22Rv1 (cell line): ENCODE results near the gene ANO2.

Experiments used
- H3K27ac ChIP-seq: fragments of 450-650 bp; 2 replicates; pipeline ENCODE4 v1.5.1; 2017
- CTCF ChIP-seq: fragments of 450-650 bp; IDR thresholded peaks from 2 replicates; pipeline ENCODE4 v1.5.1; 2017; ENCODE audit warnings: mild to moderate bottlenecking
- ZFX ChIP-seq: fragments of 450-650 bp; IDR thresholded peaks from 2 replicates; pipeline ENCODE4 v1.6.1; 2017; ENCODE audit warnings: antibody characterized with exemption, borderline replicate concordance

ANO2 gene

GRCh38 chr12:5787828-5788227 is 157.2 kb downstream of the ANO2 start:
- H3K27ac ChIP-seq, result no peak overlapping the region
- TF ChIP-seq ZFX (no peak), CTCF (no peak)

- H3K27ac ChIP-seq, result no peak overlapping the region
- TF ChIP-seq ZFX (no peak), CTCF (no peak)
These were observed 159.5 kb downstream of the ANO2 start for GRCh38 chr12:5785601-5786000.

GRCh38 chr12:5784462-5785130 is 160.5 kb downstream of the ANO2 start:
- TF ChIP-seq CTCF (no peak), ZFX (no peak)
- no peak overlapping the region for H3K27ac ChIP-seq

- H3K27ac ChIP-seq, result no peak overlapping the region
- TF ChIP-seq ZFX (no peak), CTCF (no peak)
These were observed 161.7 kb downstream of the ANO2 start for GRCh38 chr12:5783289-5783920.

- no peak overlapping the region for H3K27ac ChIP-seq
- no peak for TF ChIP-seq ZFX
- TF ChIP-seq CTCF, result no peak
These were observed 164.5 kb downstream of the ANO2 start for GRCh38 chr12:5780536-5780935.

- H3K27ac ChIP-seq, result no peak overlapping the region
These were observed 165.7 kb downstream of the ANO2 start for GRCh38 chr12:5779401-5779800.

More at GRCh38 chr12:5779401-5779800, 165.7 kb downstream of the ANO2 start:
- TF ChIP-seq CTCF, result no peak
- no peak for TF ChIP-seq ZFX
